ENCODE measurements around the gene NACC2.

Gene NACC2

DNA sequence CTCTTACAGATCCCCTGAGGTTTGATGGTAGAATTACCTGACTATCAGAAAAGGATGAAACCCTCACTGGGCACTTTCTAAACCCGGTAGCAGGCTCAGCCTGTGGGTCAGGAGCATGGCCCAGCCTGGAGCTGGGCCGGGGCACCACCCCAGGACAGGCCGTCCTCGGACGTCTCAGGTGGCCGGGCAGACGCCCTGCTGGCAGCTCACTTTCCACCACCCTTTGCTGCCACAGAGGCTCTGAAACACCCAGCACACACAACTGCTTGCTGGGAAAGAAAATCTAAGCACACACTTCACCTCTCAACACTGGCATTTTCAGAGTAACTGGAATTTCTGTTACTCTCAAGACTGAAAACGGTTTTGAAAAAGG lies 138.3 kb downstream of the NACC2 start:
- Histone ChIP-seq H3F3A (ENCODE audit: low read depth) (no peaks in the 10 kb centered on the region), H3K36me3 (ENCODE audit: insufficient read depth, low read length) (peaks cover 27% of the 10 kb centered on the region; the same call in 1 of the 2 replicates), H2AFZ (ENCODE audit: low read length) (no peak overlapping the region), H3K4me3 (ENCODE audit: low read length, poor library complexity, severe bottlenecking) (no peak overlapping the region), H3K27me3 (ENCODE audit: insufficient read depth, low read length, poor library complexity, severe bottlenecking) (no peaks in the 10 kb centered on the region), H3K4me1 (ENCODE audit: insufficient read depth, low read length, poor library complexity, severe bottlenecking) (peaks cover 23% of the 10 kb centered on the region), H3K9ac (ENCODE audit: low read depth, low read length, poor library complexity, severe bottlenecking) (no peak overlapping the region), H3K79me2 (ENCODE audit: insufficient read depth, low read length) (peaks cover 56% of the 10 kb centered on the region), H3K4me2 (ENCODE audit: low read depth, low read length, poor library complexity, severe bottlenecking) (peak overlapping the region; percentile 22), H3K9me3 (ENCODE audit: insufficient read depth, low read depth, low read length) (no peaks in the 10 kb centered on the region), H4K20me1 (ENCODE audit: insufficient read depth, low read length, poor library complexity, severe bottlenecking) (peaks cover 18% of the 10 kb centered on the region), H3K9me2 (replicated peaks; ENCODE audit: low read depth, low read length) (no peaks in the 10 kb centered on the region)
- TF ChIP-seq EZH2phosphoT487 (IDR thresholded peaks at IDR 0.05; ENCODE audit: borderline replicate concordance): no peak
